GM21737 (cell line): ENCODE measurements around the gene MAP2K5.

Source experiments
- ATAC-seq: cut with Tn5 transposase; IDR thresholded peaks from one replicate; pipeline ENCODE4 v1.9.1; 2021; ENCODE audit warnings: mild to moderate bottlenecking, moderate library complexity; ENCODE audit not compliant: unreplicated experiment

The MAP2K5 gene

GRCh38 chr15:67777071-67777470, 234.6 kb downstream of the MAP2K5 start:
- ATAC-seq: no peak

GRCh38 chr15:67777773-67778172, 235.3 kb downstream of the MAP2K5 start:
- ATAC-seq: no peak

GRCh38 chr15:67778968-67779548, 236.6 kb downstream of the MAP2K5 start:
- no peak for ATAC-seq

GRCh38 chr15:67779549-67780111, 237.1 kb downstream of the MAP2K5 start:
- ATAC-seq: no peak

- no peak for ATAC-seq
Observed at GRCh38 chr15:67781061-67781460, 238.6 kb downstream of the MAP2K5 start.

GRCh38 chr15:67781907-67782690, 239.6 kb downstream of the MAP2K5 start:
- no peak for ATAC-seq

- ATAC-seq: no peak
Observed at GRCh38 chr15:67782691-67782991, 240.1 kb downstream of the MAP2K5 start.

- peak; percentile 47 for ATAC-seq
Observed at GRCh38 chr15:67783303-67783702, 240.8 kb downstream of the MAP2K5 start.

- ATAC-seq: peak; percentile 73
Observed at GRCh38 chr15:67784090-67784781, 241.7 kb downstream of the MAP2K5 start.

GRCh38 chr15:67784856-67785430, 242.4 kb downstream of the MAP2K5 start:
- no peak for ATAC-seq

- no peak for ATAC-seq
Observed at GRCh38 chr15:67785431-67785830, 242.9 kb downstream of the MAP2K5 start.

GRCh38 chr15:67786646-67787045, 244.1 kb downstream of the MAP2K5 start:
- ATAC-seq: no peak

GRCh38 chr15:67788986-67789385, 246.5 kb downstream of the MAP2K5 start:
- ATAC-seq: no peak

GRCh38 chr15:67790610-67791319, 248.3 kb downstream of the MAP2K5 start:
- no peak for ATAC-seq

GRCh38 chr15:67792250-67792942, 249.9 kb downstream of the MAP2K5 start:
- no peak for ATAC-seq

GRCh38 chr15:67794832-67795574, 252.5 kb downstream of the MAP2K5 start:
- no peak for ATAC-seq

GRCh38 chr15:67796196-67797127, 254.0 kb downstream of the MAP2K5 start:
- ATAC-seq: no peak

- ATAC-seq: no peak
Observed at GRCh38 chr15:67799801-67800205, 257.3 kb downstream of the MAP2K5 start.
